Liver (tissue), 3 donors: ENCODE data around the gene TNFSF13.

Experiments
- CTCF ChIP-seq: fragments of 150-350 bp; IDR thresholded peaks from 2 replicates; pipeline ENCODE4 v1.5.1; 2017; ENCODE audit warnings: improper control_type of control experiment, low read depth, low read length; ENCODE audit not compliant: missing input control
- FOXA1 ChIP-seq: IDR thresholded peaks from 2 replicates; pipeline ENCODE4 v1.6.1; 2016; ENCODE audit warnings: antibody characterized with exemption
- JUND ChIP-seq, 2 donors: IDR thresholded peaks; 2 replicates each; pipeline ENCODE4 v1.6.1; 2016; ENCODE audit warnings: antibody characterized with exemption in 2 of 2
- MAX ChIP-seq: IDR thresholded peaks from 2 replicates; pipeline ENCODE4 v1.6.1; 2016; ENCODE audit warnings: antibody characterized with exemption
- RAD21 ChIP-seq, 2 donors: IDR thresholded peaks; 2 replicates each; pipeline ENCODE4 v1.6.1; 2016; ENCODE audit warnings: antibody characterized with exemption in 2 of 2, mild to moderate bottlenecking in 2 of 2
- SP1 ChIP-seq: IDR thresholded peaks from 2 replicates; pipeline ENCODE4 v1.6.1; 2018; ENCODE audit warnings: antibody characterized with exemption, mild to moderate bottlenecking
- TAF1 ChIP-seq: conservative IDR thresholded peaks from 2 replicates; pipeline ENCODE4 v1.6.1; 2016; ENCODE audit warnings: antibody characterized with exemption, mild to moderate bottlenecking
- ZBTB33 ChIP-seq: IDR thresholded peaks from 2 replicates; pipeline ENCODE4 v1.6.1; 2016; ENCODE audit warnings: antibody characterized with exemption
- donor health status: healthy.
- donor health status: healthy.

GRCh38 chr17:7577327-7578199 lies 19.0 kb downstream of the TNFSF13 start:
- TF ChIP-seq SP1 (no peak), CTCF (no peak), ZBTB33 (no peak), FOXA1 (no peak), TAF1 (no peak), MAX (no peak), JUND (IDR thresholded peaks at IDR 0.05) (no peak), RAD21 (IDR thresholded peaks at IDR 0.05) (no peak)
